Astrocyte of the spinal cord (primary cell): ENCODE data around the gene AP1G2.

Experiments
- DNase-seq: peaks from one replicate; pipeline ENCODE4 v3.0.0; 2011; ENCODE audit warnings: low read depth, low spot score
- H3K4me3 ChIP-seq: 2 replicates; pipeline ENCODE4 v1.5.1; 2011; ENCODE audit warnings: low read depth, mild to moderate bottlenecking, low read length, moderate library complexity
- in situ Hi-C: cut with HindIII; loops from 2 replicates; pipeline ENCODE4 v1.10.0; 2017; ENCODE audit warnings: low sequenced_read_pairs
- TF ChIP-seq, protein P1 (sequence below): IDR thresholded peaks from 2 replicates; pipeline ENCODE4 v1.5.1; 2012; ENCODE audit warnings: low read depth, mild to moderate bottlenecking, low read length, inconsistent platforms

The AP1G2 gene

DNA sequence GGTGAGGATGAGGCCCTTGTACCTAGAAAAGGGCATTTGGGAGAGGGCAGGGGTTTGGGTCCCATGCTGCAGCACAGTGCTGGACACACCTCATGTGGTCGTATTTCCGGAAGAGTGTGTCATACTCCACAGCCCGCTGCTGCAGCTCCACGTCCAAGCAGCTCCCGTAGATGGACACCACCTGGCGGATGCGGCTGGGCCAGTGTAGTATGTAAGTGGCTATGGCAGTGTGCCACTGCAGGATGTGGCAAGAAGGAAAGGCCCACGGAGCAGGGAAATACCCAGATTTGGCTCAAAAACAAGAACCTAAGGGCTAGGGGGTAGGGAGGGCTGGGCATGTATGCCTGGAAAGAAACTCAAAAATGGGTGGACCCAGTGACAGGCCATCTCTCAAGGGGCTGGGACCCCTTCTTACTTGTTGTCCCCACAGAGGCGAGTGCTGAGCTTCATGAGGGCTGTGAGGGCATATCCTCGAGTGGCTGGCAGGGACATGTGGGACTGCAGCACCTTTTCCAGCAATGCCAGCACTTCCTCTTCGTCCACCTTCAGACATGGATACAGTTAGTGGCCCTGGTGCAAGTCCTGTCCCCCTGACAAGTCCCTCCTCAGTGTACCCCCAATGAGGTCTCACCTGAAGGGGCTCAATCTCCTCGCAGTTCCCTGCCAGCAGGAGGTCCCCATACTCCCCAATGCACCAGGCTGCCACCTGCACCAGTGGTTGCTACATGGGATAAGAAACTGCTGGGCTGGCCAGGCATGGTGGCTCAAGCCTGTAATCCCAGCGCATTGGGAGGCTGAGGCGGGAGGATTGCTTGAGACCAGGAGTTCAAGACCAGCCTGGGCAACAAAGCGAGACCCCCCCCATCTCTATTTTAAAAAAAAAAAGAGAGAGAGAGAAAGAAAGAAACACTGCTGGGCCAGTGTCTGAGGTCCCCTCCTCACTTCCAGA, 5.4 kb downstream of the AP1G2 start:
- DNase-seq: no peak
- TF ChIP-seq, protein P1, sequence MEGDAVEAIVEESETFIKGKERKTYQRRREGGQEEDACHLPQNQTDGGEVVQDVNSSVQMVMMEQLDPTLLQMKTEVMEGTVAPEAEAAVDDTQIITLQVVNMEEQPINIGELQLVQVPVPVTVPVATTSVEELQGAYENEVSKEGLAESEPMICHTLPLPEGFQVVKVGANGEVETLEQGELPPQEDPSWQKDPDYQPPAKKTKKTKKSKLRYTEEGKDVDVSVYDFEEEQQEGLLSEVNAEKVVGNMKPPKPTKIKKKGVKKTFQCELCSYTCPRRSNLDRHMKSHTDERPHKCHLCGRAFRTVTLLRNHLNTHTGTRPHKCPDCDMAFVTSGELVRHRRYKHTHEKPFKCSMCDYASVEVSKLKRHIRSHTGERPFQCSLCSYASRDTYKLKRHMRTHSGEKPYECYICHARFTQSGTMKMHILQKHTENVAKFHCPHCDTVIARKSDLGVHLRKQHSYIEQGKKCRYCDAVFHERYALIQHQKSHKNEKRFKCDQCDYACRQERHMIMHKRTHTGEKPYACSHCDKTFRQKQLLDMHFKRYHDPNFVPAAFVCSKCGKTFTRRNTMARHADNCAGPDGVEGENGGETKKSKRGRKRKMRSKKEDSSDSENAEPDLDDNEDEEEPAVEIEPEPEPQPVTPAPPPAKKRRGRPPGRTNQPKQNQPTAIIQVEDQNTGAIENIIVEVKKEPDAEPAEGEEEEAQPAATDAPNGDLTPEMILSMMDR: no peak
- in situ Hi-C loops: no loop called here
- no peak overlapping the region for H3K4me3 ChIP-seq

DNA sequence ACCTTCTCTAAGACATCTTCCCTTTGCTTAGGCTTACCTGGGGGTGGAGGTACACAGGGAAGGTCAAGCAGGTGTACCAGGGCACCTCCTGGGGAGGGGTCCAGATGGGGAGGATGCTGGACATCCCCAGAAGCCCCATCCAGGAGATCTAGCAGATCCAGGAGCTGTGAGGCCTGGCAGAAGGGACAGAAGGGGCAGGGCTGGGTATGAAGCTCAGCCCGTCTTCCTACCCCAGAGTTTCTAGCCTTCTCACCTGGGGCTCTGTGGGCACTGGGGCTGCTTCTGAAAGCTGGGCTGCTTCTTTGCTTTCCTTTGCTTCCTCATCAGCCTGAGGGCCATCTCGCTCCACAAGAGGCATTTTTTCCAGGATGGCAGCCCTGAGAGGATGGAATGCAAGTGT, 6.3 kb downstream of the AP1G2 start:
- H3K4me3 ChIP-seq: no peak overlapping the region

DNA sequence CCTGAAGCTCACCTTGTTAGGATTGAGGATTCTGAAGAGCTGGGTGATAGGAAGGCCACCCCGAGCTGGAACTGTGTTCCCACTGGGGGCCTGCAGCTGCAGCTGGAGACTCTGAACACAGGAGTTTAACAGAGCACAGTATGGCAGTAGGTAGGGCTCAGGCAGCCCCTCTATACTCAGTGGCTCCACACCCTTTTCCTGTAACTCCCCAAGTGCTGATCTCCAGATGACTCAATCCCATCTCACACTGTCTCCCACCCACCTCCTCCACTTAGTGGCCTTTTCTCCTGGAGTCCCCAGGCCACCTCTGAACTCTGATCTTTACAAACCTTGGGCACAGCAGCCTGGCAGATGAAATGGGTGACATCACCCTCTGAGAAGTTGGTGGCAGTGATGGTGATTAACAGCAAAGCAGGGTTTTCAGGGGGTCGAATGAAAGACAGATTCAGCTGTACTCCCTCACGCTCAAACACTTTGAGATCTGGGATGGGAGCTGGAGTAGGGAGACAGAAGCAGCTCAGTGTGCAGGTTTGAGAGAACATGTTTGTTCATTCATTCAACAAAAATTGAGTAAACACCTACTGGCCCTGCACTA, 7.6 kb downstream of the AP1G2 start:
- H3K4me3 ChIP-seq: no peak overlapping the region
- in situ Hi-C loops: no loop called here
- DNase-seq: no peak
- TF ChIP-seq, protein P1: no peak

More for the DNA sequence above, 6.3 kb downstream of the AP1G2 start:
- DNase-seq: no peak
- TF ChIP-seq, protein P1: no peak
- in situ Hi-C loops: no loop called here

DNA sequence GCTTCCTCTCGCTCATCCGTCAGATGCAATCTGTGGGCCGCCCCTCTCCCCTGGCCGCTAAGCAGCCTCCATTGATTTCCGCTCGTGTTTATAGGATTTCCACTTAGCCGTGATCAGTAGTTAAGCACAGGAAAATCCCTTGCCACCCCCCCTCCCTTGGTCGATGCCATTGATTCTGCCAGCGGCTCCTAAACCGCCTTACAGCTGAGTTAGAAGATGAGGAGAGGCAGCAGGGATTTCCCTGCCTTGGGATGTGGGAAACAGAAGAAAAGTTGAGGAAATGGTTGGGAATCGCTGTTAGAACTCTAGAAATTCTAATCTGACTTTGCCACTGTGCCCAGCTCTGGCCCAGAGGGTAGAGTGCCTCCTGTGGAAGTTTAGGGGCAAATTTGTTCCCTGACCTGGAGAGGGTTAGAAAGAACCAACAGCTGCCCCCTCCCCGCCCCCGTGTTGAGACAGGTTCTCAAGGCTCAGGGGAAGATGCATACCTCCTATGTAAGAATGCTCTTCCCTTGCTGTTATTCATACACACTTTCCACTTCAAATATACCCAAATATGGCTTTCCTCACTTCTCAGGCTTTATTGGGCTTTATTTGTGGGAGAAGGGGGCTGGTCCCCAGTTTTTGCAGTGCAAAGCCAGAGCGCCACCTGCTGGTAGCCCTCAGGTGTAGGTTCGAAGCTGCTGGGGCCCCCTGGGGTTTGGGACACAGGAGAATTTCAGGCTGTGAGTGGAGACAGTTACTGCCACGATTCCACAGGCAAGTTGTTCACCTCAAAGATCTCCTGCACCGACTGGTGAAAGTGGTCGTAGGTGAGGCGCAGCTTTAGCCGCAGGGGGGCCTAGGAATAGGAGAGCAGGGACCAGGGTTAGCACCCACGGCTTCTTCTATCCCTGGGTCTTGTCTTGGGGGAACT, 8.3 kb downstream of the AP1G2 start:
- peak; percentile 44 for DNase-seq
- no peak overlapping the region for H3K4me3 ChIP-seq
- in situ Hi-C loops: no loop called here
- TF ChIP-seq, protein P1: peak; percentile 96

DNA sequence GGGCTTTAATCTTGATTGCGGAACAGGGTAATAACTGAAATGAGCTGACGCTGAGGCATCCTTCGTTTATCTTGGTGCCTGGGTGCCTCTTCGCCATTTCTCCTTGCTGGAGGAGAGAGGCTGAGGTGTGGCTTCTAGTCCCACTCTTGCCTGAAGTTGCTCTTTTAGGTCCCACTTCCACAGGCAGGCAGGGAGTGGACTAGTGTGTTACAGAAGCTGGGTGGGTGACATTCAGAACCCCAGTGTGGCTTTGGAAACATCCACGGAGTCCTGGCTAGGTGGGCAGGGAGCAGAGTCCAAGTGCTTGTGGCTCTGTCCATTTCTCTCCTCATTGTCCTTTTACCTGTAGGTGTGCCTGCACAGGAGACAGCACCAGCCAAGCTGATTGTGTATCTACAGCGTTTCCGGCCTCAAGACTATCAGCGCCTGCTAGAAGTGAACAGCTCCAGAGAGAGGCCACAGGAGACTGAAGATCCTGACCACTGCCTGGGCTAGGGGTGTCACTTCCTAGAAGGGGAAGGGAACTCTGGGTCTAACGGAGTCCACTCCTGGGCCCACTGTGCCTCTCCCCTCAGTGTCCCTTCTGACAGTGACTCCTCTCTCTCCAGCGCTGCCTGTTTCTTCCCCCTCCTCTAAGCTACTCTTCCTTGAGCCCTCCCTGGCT, 9.1 kb downstream of the AP1G2 start:
- no peak overlapping the region for H3K4me3 ChIP-seq
- no peak for DNase-seq
- in situ Hi-C loops: no loop called here
- TF ChIP-seq, protein P1: no peak

DNA sequence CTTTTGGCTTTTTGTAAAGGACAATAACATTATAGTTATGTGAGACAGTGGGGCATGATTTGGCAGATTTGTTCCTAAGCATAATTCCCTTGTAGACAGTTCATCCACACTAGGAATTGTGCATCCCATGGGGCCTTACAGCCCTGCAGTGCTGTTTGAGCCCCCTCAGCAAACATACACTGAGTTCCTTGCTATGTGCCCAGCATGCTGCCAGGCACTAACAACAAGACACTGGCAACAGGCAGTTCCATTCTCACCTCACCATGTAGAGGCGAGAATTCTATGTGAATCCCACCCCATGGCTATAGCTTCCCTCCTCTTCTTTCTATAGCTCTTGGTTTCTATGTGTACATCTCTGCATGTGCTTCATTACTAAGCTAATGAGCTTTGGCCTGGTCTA, 9.6 kb downstream of the AP1G2 start:
- no peak overlapping the region for H3K4me3 ChIP-seq
- in situ Hi-C loops: no loop called here
- TF ChIP-seq, protein P1: no peak
- no peak for DNase-seq
